SH-SY5Y (cell line): ENCODE data around the gene APBA1.

Experiments
- GATA2 ChIP-seq: IDR thresholded peaks from 2 replicates; pipeline ENCODE4 v1.6.1; 2011; ENCODE audit warnings: mild to moderate bottlenecking, low read depth, low read length
- GATA3 ChIP-seq: IDR thresholded peaks from 2 replicates; pipeline ENCODE4 v1.6.1; 2011; ENCODE audit warnings: low read depth, mild to moderate bottlenecking, low read length, moderate library complexity

- TF ChIP-seq GATA2 (no peak), GATA3 (no peak)
Measured at GRCh38 chr9:69549310-69550202, 122.6 kb downstream of the APBA1 start.
